ENCODE data around the gene TCAIM. TPM values are rescaled to one million over a fixed set of nuclear protein-coding genes. Genes with fewer than 3 reads are reported as not detected.

The TCAIM gene
- total and polyA plus RNA-seq, 2 donors (not counting 3 experiments of a cell fraction or from before 2014, with no cell fraction given), result 9.2 to 18.2 TPM

GRCh38 chr3:44444896-44445691 is 106.5 kb downstream of the TCAIM start:
- H3K9me1 ChIP-seq (replicated peaks; ENCODE audit: control insufficient read depth, extremely low read depth, insufficient read depth, low read length), result no peaks in the 10 kb centered on the region
- H3K27me3 ChIP-seq (ENCODE audit: control insufficient read depth in 2 of 2, insufficient read depth in 2 of 2, low read length in 2 of 2), result no peaks in the 10 kb centered on the region
- H3K4me2 ChIP-seq (ENCODE audit: insufficient read depth, low read length), result no peak overlapping the region
- H3K36me3 ChIP-seq (ENCODE audit: control insufficient read depth in 2 of 2, extremely low read depth in 1 of 2, insufficient read depth in 2 of 2, low read length in 2 of 2), result peaks cover 19 to 37% of the 10 kb centered on the region in 2 experiments
- H3K79me2 ChIP-seq (ENCODE audit: control insufficient read depth, insufficient read depth, low read length), result no peaks in the 10 kb centered on the region
- no TSS peak for BruUV-seq (replicated peaks)
- no peaks in the 10 kb centered on the region for H4K20me1 ChIP-seq (replicated peaks; ENCODE audit: control insufficient read depth, extremely low read depth, insufficient read depth, low read length)
- no peak overlapping the region for H3K9ac ChIP-seq (replicated peaks; ENCODE audit: extremely low read depth, insufficient read depth, low read length)
- DNase-seq (ENCODE audit: low read depth, low spot score) (no peak), FAIRE-seq (no peak)
- no peak overlapping the region for H3K4me3 ChIP-seq (replicated peaks in 1 of 3; ENCODE audit: insufficient read depth in 1 of 3, low read depth in 1 of 3, low read length in 3 of 3)
- TF ChIP-seq MYC (IDR thresholded peaks at IDR 0.05; ENCODE audit: low read depth, low read length) (no peak), MAX (IDR thresholded peaks at IDR 0.05; ENCODE audit: insufficient read depth, insufficient read length) (no peak), POLR2AphosphoS5 (IDR thresholded peaks at IDR 0.05; ENCODE audit: insufficient read depth, low read depth, low read length) (no peak)
- TF ChIP-seq, protein P1, sequence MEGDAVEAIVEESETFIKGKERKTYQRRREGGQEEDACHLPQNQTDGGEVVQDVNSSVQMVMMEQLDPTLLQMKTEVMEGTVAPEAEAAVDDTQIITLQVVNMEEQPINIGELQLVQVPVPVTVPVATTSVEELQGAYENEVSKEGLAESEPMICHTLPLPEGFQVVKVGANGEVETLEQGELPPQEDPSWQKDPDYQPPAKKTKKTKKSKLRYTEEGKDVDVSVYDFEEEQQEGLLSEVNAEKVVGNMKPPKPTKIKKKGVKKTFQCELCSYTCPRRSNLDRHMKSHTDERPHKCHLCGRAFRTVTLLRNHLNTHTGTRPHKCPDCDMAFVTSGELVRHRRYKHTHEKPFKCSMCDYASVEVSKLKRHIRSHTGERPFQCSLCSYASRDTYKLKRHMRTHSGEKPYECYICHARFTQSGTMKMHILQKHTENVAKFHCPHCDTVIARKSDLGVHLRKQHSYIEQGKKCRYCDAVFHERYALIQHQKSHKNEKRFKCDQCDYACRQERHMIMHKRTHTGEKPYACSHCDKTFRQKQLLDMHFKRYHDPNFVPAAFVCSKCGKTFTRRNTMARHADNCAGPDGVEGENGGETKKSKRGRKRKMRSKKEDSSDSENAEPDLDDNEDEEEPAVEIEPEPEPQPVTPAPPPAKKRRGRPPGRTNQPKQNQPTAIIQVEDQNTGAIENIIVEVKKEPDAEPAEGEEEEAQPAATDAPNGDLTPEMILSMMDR (IDR thresholded peaks at IDR 0.05; ENCODE audit: extremely low read depth in 1 of 2, insufficient read depth in 1 of 2, low read depth in 1 of 2, low read length in 2 of 2), result no peak
- H3K9me3 ChIP-seq (replicated peaks; ENCODE audit: control insufficient read depth, insufficient read depth, low read length), result peaks cover 13% of the 10 kb centered on the region
- ChIA-PET CTCF (no interaction called here), POLR2A (no interaction called here)
- no peak overlapping the region for H3K27ac ChIP-seq (ENCODE audit: insufficient read depth, low read depth, low read length)
- intact Hi-C loops (cut with micrococcal nuclease), result no loop called here
- no peak overlapping the region for H2AFZ ChIP-seq (ENCODE audit: low read depth, low read length)
- dilution Hi-C loops (cut with MboI; ENCODE audit: extremely low pct_ligation_motif_present, low sequenced_read_pairs), result no loop called here
- H3K4me1 ChIP-seq (ENCODE audit: control insufficient read depth, extremely low read depth, insufficient read depth, low read length), result peaks cover 6% of the 10 kb centered on the region

GRCh38 chr3:44445786-44446185 is 107.2 kb downstream of the TCAIM start:
- Histone ChIP-seq H3K9me1 (replicated peaks; ENCODE audit: control insufficient read depth, extremely low read depth, insufficient read depth, low read length) (no peaks in the 10 kb centered on the region), H3K4me3 (replicated peaks in 1 of 3; ENCODE audit: insufficient read depth in 1 of 3, low read depth in 1 of 3, low read length in 3 of 3) (no peak overlapping the region), H3K9ac (replicated peaks; ENCODE audit: extremely low read depth, insufficient read depth, low read length) (no peak overlapping the region), H3K36me3 (ENCODE audit: control insufficient read depth in 2 of 2, extremely low read depth in 1 of 2, insufficient read depth in 2 of 2, low read length in 2 of 2) (peaks cover 19 to 44% of the 10 kb centered on the region in 2 experiments), H4K20me1 (replicated peaks; ENCODE audit: control insufficient read depth, extremely low read depth, insufficient read depth, low read length) (no peaks in the 10 kb centered on the region), H3K79me2 (ENCODE audit: control insufficient read depth, insufficient read depth, low read length) (no peaks in the 10 kb centered on the region), H3K9me3 (replicated peaks; ENCODE audit: control insufficient read depth, insufficient read depth, low read length) (peaks cover 13% of the 10 kb centered on the region), H2AFZ (ENCODE audit: low read depth, low read length) (no peak overlapping the region), H3K27me3 (ENCODE audit: control insufficient read depth in 2 of 2, insufficient read depth in 2 of 2, low read length in 2 of 2) (no peaks in the 10 kb centered on the region), H3K4me2 (ENCODE audit: insufficient read depth, low read length) (no peak overlapping the region), H3K27ac (ENCODE audit: insufficient read depth, low read depth, low read length) (no peak overlapping the region), H3K4me1 (ENCODE audit: control insufficient read depth, extremely low read depth, insufficient read depth, low read length) (no peaks in the 10 kb centered on the region)
- FAIRE-seq, result no peak
- no peak for DNase-seq (ENCODE audit: low read depth, low spot score)
- intact Hi-C loops (cut with micrococcal nuclease) (no loop called here), dilution Hi-C loops (cut with MboI; ENCODE audit: extremely low pct_ligation_motif_present, low sequenced_read_pairs) (no loop called here)
- TF ChIP-seq JUN (IDR thresholded peaks at IDR 0.05; ENCODE audit: borderline replicate concordance, insufficient read depth, insufficient read length, low read depth) (no peak), POLR2AphosphoS5 (IDR thresholded peaks at IDR 0.05; ENCODE audit: insufficient read depth, low read depth, low read length) (no peak), MAX (IDR thresholded peaks at IDR 0.05; ENCODE audit: insufficient read depth, insufficient read length) (no peak)
- TF ChIP-seq, protein P1 (IDR thresholded peaks at IDR 0.05; ENCODE audit: extremely low read depth in 1 of 2, insufficient read depth in 1 of 2, low read depth in 1 of 2, low read length in 2 of 2), result no peak
- no TSS peak for BruUV-seq (replicated peaks)
- POLR2A ChIA-PET, result no interaction called here
- CTCF ChIA-PET, result no interaction called here
